Tibial nerve (tissue), 4 donors: ENCODE results near the gene UBE2Z.

Experiments
- CTCF ChIP-seq, 5 experiments: fragments of 200-600 bp in 3 of 5; fragments of 450-650 bp in 2 of 5; sonication (generic) in 3 of 5; IDR thresholded peaks; one replicate each; pipeline ENCODE4 v1.5.1; 2016 to 2019; ENCODE audit warnings: antibody characterized with exemption in 5 of 5, mild to moderate bottlenecking in 3 of 5, moderate library complexity in 2 of 5
- EP300 ChIP-seq, 2 donors: sonication (generic); formaldehyde crosslinking; IDR thresholded peaks; one replicate each; pipeline ENCODE4 v1.6.1; 2017; ENCODE audit warnings: antibody characterized with exemption in 2 of 2, mild to moderate bottlenecking in 1 of 2
- POLR2A ChIP-seq, 2 donors: fragments of 450-650 bp; IDR thresholded peaks; one replicate each; pipeline ENCODE4 v1.6.1; 2017; ENCODE audit warnings: antibody characterized with exemption in 2 of 2, mild to moderate bottlenecking in 2 of 2, moderate library complexity in 2 of 2

DNA sequence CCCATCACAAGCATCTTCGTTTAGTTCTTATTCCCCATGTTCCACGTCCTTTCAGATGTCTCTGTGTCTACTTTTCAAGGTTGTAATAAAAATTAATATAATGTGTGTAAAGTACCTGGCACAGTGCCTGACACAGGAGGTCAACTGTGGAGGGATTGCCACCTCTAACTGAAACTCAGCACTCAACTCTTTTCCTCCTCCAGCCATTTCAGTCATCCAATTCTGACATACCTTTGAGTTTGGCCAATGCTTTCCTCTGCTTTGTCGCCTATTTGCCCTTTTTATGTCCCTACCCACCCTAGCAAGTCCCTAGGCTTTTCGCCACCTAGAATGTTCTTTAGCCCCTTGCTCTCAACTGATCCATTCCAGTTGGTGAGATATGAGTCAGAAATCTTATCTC, 1.6 kb downstream of the UBE2Z start:
- no peak for TF ChIP-seq CTCF (IDR thresholded peaks at IDR 0.05)
- no peak for TF ChIP-seq EP300 (IDR thresholded peaks at IDR 0.05)
- TF ChIP-seq POLR2A (IDR thresholded peaks at IDR 0.05), result no peak
